Activated T-cell treated with anti-CD3 and anti-CD28 coated beads, Interleukin-2, amount 50 U/mL, for 24 hours (primary cell): ENCODE data around the gene NPTX1.

Experiments
- DNase-seq: peaks from one replicate; pipeline ENCODE4 v3.0.0-alpha.2; 2020
- H3K27ac Mint-ChIP-seq: 2 replicates; pipeline ENCODE4 v1.8.0; 2020; ENCODE audit warnings: mild to moderate bottlenecking, mixed read lengths
- H3K27me3 Mint-ChIP-seq: 2 replicates; pipeline ENCODE4 v1.8.0; 2020; ENCODE audit warnings: mixed read lengths
- H3K36me3 Mint-ChIP-seq: 2 replicates; pipeline ENCODE4 v1.8.0; 2020; ENCODE audit warnings: low read depth, mixed read lengths
- H3K4me1 Mint-ChIP-seq: 2 replicates; pipeline ENCODE4 v1.8.0; 2020; ENCODE audit warnings: low read depth, mixed read lengths
- H3K4me3 Mint-ChIP-seq: 2 replicates; pipeline ENCODE4 v1.8.0; 2020; ENCODE audit warnings: mild to moderate bottlenecking, moderate library complexity, mixed read lengths
- H3K9me3 Mint-ChIP-seq: 2 replicates; pipeline ENCODE4 v1.8.0; 2020; ENCODE audit warnings: mixed read lengths

The NPTX1 gene

DNA sequence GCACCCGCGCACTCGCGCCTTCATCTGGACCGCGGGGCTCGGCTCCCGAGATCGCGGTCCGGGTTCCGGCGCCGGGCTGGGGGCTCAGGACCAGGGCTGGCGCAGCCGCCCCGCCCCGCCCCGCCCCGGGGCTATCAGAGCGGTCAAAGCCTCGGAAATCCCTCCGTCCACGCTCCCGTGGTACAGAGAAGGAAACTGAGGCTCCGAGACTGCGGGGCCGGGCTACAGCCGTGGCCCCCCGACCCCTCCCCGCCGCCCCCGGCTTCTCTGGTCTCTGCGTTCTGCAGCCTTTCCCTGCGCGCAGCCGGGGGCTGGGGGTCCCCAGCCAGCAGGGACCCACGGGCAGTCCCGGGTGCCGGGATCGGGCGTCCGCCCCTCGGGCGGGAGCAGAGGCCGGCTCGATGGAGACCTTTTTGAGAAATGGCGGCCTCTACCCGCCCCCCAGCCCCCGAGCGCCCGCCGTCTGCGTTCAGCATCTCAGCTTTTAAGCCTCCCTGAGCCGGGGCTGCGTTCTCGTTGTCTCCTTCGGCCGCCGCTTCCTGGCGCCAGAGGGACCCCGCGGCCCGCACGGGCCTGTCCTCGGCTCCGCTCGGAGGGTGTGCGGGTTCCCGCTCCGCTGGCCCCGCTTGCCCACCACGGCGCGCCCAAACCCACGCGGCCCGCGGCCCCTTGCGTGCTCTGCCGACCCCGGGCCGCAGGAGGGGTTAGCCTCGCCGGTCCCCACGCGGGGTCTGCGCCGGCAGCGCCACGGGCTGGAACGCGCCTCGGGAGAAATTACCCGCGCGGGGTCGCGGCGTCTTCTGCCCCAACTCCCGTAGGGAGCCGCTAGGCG is 1.5 kb upstream of the NPTX1 start:
- no peak overlapping the region for H3K27ac Mint-ChIP-seq
- H3K27me3 Mint-ChIP-seq = peaks cover 71% of the 10 kb centered on the region
- DNase-seq = peak; percentile 64
- peaks cover 11% of the 10 kb centered on the region for H3K4me1 Mint-ChIP-seq
- no peaks in the 10 kb centered on the region for H3K9me3 Mint-ChIP-seq
- no peak overlapping the region for H3K4me3 Mint-ChIP-seq
- peaks cover 2% of the 10 kb centered on the region for H3K36me3 Mint-ChIP-seq

GRCh38 chr17:80476877-80477646 is 655 bp upstream of the NPTX1 start:
- peaks cover 69% of the 10 kb centered on the region for H3K27me3 Mint-ChIP-seq
- peak; percentile 50 for DNase-seq
- peak overlapping the region; percentile 23 for H3K4me3 Mint-ChIP-seq
- H3K36me3 Mint-ChIP-seq = peaks cover 2% of the 10 kb centered on the region
- no peak overlapping the region for H3K27ac Mint-ChIP-seq
- H3K4me1 Mint-ChIP-seq = peaks cover 14% of the 10 kb centered on the region
- no peaks in the 10 kb centered on the region for H3K9me3 Mint-ChIP-seq

- Mint-ChIP-seq H3K27ac (peak overlapping the region; percentile 37), H3K27me3 (peaks cover 61% of the 10 kb centered on the region), H3K9me3 (no peaks in the 10 kb centered on the region), H3K4me1 (peaks cover 17% of the 10 kb centered on the region), H3K36me3 (peaks cover 6% of the 10 kb centered on the region), H3K4me3 (peak overlapping the region; percentile 70)
- DNase-seq = peak; percentile 56
These were observed 1.2 kb downstream of the NPTX1 start for GRCh38 chr17:80474961-80475909.

DNA sequence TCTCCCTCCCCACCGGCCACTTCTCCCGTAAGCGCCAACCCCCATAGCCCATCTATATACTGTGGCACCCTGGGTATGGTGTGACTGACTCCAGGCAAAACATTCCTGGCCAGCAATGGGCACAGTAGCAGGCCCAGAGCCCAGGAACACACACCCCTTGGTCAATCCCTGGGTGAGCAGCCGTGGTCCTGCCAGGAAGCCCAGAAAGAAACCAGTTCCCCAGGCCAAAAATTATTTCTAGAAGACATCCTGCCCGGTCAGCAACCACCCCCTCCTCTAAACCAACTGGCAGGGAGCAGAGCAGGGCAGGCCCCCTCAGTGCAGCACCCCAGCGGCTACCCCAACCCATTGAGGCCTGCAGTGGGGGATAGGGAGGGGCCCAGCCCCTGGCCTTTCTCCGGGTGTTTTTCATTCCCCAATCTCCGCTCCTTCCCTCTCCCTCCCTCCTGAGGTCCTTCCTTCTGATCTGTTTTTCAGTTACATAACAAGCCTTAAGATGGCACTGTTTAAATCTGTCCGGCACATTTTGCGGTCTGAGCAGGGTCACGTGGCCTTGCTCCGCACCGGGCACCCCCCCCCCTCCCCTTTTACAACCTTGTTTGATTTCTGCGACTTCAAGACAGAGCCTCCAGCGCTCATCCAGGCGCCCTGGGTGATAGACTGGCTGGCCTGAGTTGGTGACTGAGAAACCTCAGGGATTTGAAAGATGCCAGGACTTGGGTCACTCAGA is 2.0 kb downstream of the NPTX1 start:
- peaks cover 17% of the 10 kb centered on the region for H3K4me1 Mint-ChIP-seq
- no peak for DNase-seq
- peaks cover 6% of the 10 kb centered on the region for H3K36me3 Mint-ChIP-seq
- H3K4me3 Mint-ChIP-seq = peak overlapping the region; percentile 70
- no peaks in the 10 kb centered on the region for H3K9me3 Mint-ChIP-seq
- peak overlapping the region; percentile 5 for H3K27ac Mint-ChIP-seq
- H3K27me3 Mint-ChIP-seq = peaks cover 53% of the 10 kb centered on the region

GRCh38 chr17:80473701-80474100 is 2.7 kb downstream of the NPTX1 start:
- Mint-ChIP-seq H3K27me3 (peaks cover 53% of the 10 kb centered on the region), H3K36me3 (peaks cover 7% of the 10 kb centered on the region), H3K27ac (no peak overlapping the region)

DNA sequence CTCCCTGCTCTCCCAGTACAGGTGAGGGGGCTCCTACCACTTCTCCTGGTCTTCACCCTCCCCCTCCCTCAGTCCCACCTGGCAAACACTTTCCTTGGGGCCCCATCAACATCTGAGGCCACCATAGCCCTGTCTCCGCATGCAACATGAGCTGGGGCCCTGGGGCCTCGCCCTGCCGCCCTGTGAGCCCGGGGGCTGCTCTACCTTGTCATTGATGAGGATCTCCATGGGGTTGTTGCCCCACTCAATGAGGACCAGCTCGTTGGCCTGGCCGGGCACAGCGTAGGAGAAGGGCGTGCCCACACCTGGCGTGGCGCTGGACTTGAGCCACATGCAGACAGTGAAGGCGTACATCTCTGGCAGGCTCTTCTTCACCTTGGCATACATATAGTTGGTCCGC is 3.4 kb downstream of the NPTX1 start:
- Mint-ChIP-seq H3K4me3 (no peak overlapping the region), H3K27ac (no peak overlapping the region), H3K4me1 (peaks cover 17% of the 10 kb centered on the region), H3K9me3 (no peaks in the 10 kb centered on the region), H3K36me3 (peaks cover 7% of the 10 kb centered on the region), H3K27me3 (peaks cover 57% of the 10 kb centered on the region)
- no peak for DNase-seq

More at GRCh38 chr17:80473701-80474100, 2.7 kb downstream of the NPTX1 start:
- DNase-seq = no peak
- Mint-ChIP-seq H3K9me3 (no peaks in the 10 kb centered on the region), H3K4me1 (peaks cover 17% of the 10 kb centered on the region), H3K4me3 (no peak overlapping the region)

- DNase-seq = no peak
- H3K27me3 Mint-ChIP-seq = peaks cover 67% of the 10 kb centered on the region
- H3K4me3 Mint-ChIP-seq = no peak overlapping the region
- H3K36me3 Mint-ChIP-seq = peaks cover 7% of the 10 kb centered on the region
- H3K27ac Mint-ChIP-seq = no peak overlapping the region
- H3K9me3 Mint-ChIP-seq = no peaks in the 10 kb centered on the region
- H3K4me1 Mint-ChIP-seq = peaks cover 17% of the 10 kb centered on the region
These were observed 4.5 kb downstream of the NPTX1 start for GRCh38 chr17:80471922-80472321.

- Mint-ChIP-seq H3K27me3 (peaks cover 73% of the 10 kb centered on the region), H3K36me3 (peaks cover 7% of the 10 kb centered on the region), H3K4me1 (peaks cover 17% of the 10 kb centered on the region), H3K4me3 (no peak overlapping the region), H3K9me3 (no peaks in the 10 kb centered on the region), H3K27ac (no peak overlapping the region)
- no peak for DNase-seq
These were observed 5.8 kb downstream of the NPTX1 start for GRCh38 chr17:80470603-80471002.

DNA sequence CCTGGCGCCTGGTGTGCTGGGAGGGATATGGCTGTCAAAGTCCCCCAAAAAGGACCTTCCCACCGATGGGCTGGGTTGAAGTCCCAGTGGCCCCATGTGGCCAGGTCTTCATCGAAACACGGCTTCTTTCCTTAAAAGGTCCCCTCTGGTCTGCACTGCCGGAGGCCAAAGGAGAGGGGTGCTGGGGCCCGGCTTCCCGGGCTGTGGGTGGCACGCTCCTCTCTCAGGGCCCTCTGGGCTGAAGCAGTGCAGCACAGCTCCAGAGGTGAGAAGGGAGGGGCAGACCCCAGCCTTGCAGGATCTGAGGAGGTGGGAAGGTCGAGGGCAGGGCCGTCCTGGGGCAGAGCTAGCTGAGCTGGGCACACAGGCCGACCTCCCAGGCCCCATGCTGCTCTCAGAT is 6.7 kb downstream of the NPTX1 start:
- peaks cover 72% of the 10 kb centered on the region for H3K27me3 Mint-ChIP-seq
- H3K9me3 Mint-ChIP-seq = no peaks in the 10 kb centered on the region
- no peak for DNase-seq
- peaks cover 8% of the 10 kb centered on the region for H3K4me1 Mint-ChIP-seq
- no peak overlapping the region for H3K27ac Mint-ChIP-seq
- H3K36me3 Mint-ChIP-seq = peaks cover 7% of the 10 kb centered on the region
- no peak overlapping the region for H3K4me3 Mint-ChIP-seq

DNA sequence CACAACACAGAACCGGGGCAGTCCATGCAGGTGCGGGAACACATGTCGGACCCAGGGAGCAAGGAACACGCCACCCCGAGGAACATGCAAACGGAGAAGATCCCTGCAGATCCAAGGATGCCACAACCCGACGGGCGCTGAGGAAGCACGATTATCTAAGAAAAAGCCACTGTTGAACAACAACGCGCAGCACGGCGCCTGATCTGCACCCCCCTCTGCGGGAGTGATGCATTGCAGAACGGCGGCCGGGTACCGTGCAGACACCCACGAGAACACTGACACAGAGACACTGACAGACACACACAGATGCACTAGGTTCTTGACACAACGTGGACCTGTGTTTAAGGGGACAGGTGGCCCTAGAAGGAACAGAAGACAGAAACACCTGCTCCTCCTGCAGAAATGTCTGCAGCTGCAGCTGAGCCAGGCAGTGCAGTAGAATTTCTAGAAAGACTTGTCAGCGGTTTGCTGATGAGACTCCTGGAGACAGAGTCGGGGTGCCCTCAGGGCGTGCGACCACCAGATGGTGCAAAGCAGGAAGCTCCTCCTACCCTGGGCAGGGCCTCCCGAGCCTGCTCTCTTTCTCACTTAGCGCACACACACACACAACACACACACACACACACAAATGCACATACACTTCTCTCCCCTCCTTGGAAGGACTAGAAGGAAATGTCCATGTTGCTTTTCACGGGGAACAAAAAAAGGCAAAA is 7.5 kb downstream of the NPTX1 start:
- peaks cover 7% of the 10 kb centered on the region for H3K36me3 Mint-ChIP-seq
- H3K4me3 Mint-ChIP-seq = no peak overlapping the region
- H3K27me3 Mint-ChIP-seq = peaks cover 66% of the 10 kb centered on the region
- no peak overlapping the region for H3K27ac Mint-ChIP-seq
- no peak for DNase-seq
- H3K4me1 Mint-ChIP-seq = peaks cover 6% of the 10 kb centered on the region
- no peaks in the 10 kb centered on the region for H3K9me3 Mint-ChIP-seq

GRCh38 chr17:80468242-80468641 is 8.2 kb downstream of the NPTX1 start:
- H3K4me3 Mint-ChIP-seq = no peak overlapping the region
- H3K27ac Mint-ChIP-seq = no peak overlapping the region
- peaks cover 6% of the 10 kb centered on the region for H3K4me1 Mint-ChIP-seq
- DNase-seq = no peak
- H3K36me3 Mint-ChIP-seq = peaks cover 6% of the 10 kb centered on the region
- peaks cover 63% of the 10 kb centered on the region for H3K27me3 Mint-ChIP-seq
- H3K9me3 Mint-ChIP-seq = no peaks in the 10 kb centered on the region

DNA sequence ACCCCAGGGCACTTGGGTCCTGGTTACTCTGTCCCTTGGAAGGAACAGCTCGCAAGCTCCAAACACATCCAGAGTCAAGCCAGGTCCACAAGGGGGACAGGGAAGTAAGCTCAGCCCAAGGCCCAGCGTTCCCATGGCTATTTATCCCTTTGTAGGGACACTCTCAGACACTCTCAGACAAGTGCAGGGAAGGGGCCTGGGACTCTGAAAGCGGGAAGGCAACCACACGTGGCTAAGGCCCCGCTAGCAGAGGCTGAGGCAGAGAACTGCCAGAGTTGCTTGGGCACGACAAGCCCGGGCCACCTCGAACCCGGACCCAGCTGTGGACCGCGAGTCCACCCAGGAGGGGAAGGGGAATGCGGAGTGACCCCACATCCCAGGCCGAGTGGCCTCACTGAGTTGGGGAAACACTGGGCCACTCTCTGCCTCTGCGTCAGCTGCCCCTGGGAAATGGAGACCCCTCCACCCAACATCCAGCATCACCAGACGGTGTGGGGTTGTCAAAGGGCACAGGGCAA is 10.2 kb downstream of the NPTX1 start:
- no peak overlapping the region for H3K27ac Mint-ChIP-seq
- H3K4me1 Mint-ChIP-seq = no peaks in the 10 kb centered on the region
- H3K27me3 Mint-ChIP-seq = peaks cover 52% of the 10 kb centered on the region
- H3K36me3 Mint-ChIP-seq = peaks cover 2% of the 10 kb centered on the region
- no peak overlapping the region for H3K4me3 Mint-ChIP-seq
- DNase-seq = no peak
- no peaks in the 10 kb centered on the region for H3K9me3 Mint-ChIP-seq

- Mint-ChIP-seq H3K27ac (no peak overlapping the region), H3K4me1 (no peaks in the 10 kb centered on the region), H3K4me3 (no peak overlapping the region), H3K9me3 (no peaks in the 10 kb centered on the region), H3K36me3 (peaks cover 2% of the 10 kb centered on the region), H3K27me3 (peaks cover 55% of the 10 kb centered on the region)
- no peak for DNase-seq
These were observed 11.0 kb downstream of the NPTX1 start for GRCh38 chr17:80465327-80465974.
